ENCODE measurements around the gene TSEN15.
"Not testable (repeated sequence)": the region's sequence is repeated elsewhere in the genome, so short reads cannot be mapped to it uniquely, and the experiment has no call there.

The TSEN15 gene

DNA sequence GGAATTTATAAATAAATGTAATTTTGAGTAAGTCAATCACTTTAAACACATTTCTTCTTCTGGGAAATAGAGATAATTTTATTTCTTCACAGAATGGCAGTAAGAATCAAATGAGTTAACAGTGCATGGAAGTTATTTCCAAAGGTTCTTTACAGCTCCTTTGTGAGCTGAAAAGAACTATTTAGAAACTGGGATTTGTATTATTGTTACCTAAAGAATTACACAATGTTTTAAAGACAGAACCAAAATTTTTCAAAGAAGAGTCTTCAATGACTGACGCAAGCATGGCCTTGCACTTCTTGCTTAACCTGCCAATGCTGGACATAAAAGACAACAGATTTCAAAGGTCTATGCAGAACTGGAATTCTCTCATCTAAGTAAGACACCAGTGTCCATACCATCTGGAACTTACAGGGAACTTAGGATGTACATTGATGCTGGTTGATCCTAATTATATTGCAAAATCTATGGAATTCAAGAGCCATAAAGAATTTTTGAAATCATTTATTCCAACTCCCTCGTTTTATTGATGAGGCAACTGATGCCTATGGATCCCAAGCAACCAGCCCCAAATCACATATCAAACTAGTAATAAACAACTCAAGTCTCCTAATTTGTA is 16.7 kb upstream of the TSEN15 start:
- H3K4me3 ChIP-seq (ENCODE audit: low read depth, low read length) = no peak overlapping the region
- no peak for DNase-seq (ENCODE audit: low read depth)
- TF ChIP-seq, protein P1, sequence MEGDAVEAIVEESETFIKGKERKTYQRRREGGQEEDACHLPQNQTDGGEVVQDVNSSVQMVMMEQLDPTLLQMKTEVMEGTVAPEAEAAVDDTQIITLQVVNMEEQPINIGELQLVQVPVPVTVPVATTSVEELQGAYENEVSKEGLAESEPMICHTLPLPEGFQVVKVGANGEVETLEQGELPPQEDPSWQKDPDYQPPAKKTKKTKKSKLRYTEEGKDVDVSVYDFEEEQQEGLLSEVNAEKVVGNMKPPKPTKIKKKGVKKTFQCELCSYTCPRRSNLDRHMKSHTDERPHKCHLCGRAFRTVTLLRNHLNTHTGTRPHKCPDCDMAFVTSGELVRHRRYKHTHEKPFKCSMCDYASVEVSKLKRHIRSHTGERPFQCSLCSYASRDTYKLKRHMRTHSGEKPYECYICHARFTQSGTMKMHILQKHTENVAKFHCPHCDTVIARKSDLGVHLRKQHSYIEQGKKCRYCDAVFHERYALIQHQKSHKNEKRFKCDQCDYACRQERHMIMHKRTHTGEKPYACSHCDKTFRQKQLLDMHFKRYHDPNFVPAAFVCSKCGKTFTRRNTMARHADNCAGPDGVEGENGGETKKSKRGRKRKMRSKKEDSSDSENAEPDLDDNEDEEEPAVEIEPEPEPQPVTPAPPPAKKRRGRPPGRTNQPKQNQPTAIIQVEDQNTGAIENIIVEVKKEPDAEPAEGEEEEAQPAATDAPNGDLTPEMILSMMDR (conservative IDR thresholded peaks at IDR 0.05; ENCODE audit: low read depth, low read length) = no peak

- peak overlapping the region; percentile 56 for H3K4me3 ChIP-seq (ENCODE audit: low read depth, low read length)
- DNase-seq (ENCODE audit: low read depth) = no peak
- TF ChIP-seq, protein P1 (conservative IDR thresholded peaks at IDR 0.05; ENCODE audit: low read depth, low read length) = no peak
Measured at GRCh38 chr1:184035719-184036516, 15.6 kb upstream of the TSEN15 start.

GRCh38 chr1:184036517-184036949 is 15.0 kb upstream of the TSEN15 start:
- DNase-seq (ENCODE audit: low read depth) = no peak
- H3K4me3 ChIP-seq (ENCODE audit: low read depth, low read length) = peak overlapping the region; percentile 56
- TF ChIP-seq, protein P1 (conservative IDR thresholded peaks at IDR 0.05; ENCODE audit: low read depth, low read length) = no peak

DNA sequence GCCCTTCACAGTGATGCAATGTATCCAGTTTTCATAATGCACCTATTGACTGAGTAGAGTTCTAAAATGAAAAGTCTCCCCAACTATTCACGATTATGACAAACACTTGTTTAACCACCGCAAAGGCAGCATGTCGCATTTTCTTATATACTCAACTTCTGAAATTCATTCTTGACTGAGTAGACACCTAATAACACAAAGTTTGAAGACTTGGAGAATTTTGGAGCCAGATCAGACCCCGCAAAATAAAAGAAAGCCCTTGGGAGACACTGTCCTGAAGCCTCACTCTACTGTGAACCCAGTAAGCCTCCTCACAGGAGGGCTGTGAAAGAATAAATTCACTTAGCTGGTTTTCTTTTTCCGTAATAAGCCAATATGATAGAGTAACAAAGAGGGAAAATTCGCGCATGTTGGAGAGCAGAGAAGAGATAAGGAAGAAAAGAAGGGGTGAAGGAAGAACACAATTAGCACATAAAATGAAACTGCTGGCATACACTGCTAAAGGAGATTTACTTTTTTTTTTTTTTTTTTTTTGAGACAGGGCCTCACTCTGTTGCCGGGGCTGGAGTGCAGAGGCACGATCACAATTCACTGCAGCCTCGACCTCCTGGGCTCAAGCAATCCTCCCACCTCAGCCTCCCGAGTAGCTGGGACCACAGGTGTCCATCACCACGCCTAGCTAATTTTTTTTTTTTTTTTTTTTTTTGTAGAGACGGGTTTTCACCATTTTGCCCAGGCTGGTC is 13.5 kb upstream of the TSEN15 start:
- DNase-seq (ENCODE audit: low read depth) = no peak
- H3K4me3 ChIP-seq (ENCODE audit: low read depth, low read length) = no peak overlapping the region

GRCh38 chr1:184039126-184039525 is 12.4 kb upstream of the TSEN15 start:
- TF ChIP-seq, protein P1 (conservative IDR thresholded peaks at IDR 0.05; ENCODE audit: low read depth, low read length) = no peak
- DNase-seq (ENCODE audit: low read depth) = no peak
- H3K4me3 ChIP-seq (ENCODE audit: low read depth, low read length) = no peak overlapping the region

More for the DNA sequence above, 13.5 kb upstream of the TSEN15 start:
- TF ChIP-seq, protein P1 (conservative IDR thresholded peaks at IDR 0.05; ENCODE audit: low read depth, low read length) = no peak

DNA sequence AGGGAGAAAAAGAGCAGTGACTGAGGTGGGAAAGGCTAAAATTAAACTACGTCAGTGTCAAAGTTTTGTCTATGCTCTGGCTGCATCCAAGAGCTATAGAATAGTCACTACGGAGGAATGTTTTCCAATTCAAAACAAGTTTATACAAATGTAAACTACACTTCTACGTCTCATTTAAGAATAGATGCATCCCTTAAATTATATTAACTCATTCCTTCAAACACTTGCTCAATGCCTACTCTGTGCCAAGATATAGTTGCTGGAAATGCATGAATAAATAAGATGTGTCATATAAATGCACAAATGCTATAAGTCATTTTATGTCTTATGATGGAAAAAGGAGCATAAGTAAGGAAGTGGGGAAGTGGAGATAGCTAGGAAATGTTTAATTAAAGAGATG is 9.8 kb upstream of the TSEN15 start:
- no peak overlapping the region for H3K4me3 ChIP-seq (ENCODE audit: low read depth, low read length)
- no peak for DNase-seq (ENCODE audit: low read depth)
- TF ChIP-seq, protein P1 (conservative IDR thresholded peaks at IDR 0.05; ENCODE audit: low read depth, low read length) = no peak

DNA sequence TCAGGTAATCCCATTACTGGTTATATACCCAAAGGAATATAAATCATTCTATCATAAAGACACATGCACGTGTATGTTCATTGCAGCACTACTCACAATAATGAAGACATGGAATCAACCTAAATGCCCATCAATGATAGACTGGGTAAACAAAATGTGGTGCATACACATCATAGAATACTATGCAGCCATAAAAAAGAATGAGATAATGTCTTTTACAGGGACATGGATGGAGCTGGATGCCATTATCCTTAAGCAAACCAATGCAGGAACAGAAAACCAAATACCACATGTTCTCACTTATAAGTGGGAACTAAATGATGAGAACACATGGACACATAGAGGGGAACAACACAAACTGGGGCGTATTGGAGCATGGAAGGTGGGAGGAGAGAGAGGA is 8.2 kb upstream of the TSEN15 start:
- H3K4me3 ChIP-seq (ENCODE audit: low read depth, low read length); DNase-seq (ENCODE audit: low read depth): not testable (repeated sequence)

Measured in choroid plexus epithelial cell (primary cell).